Sigmoid colon (tissue), 7 donors: Measurements from ENCODE around the gene VEGFA. TPM values are rescaled to one million over a fixed set of nuclear protein-coding genes. Genes with fewer than 3 reads are reported as not detected.

Experiments used
- DNase-seq: peaks from one replicate; pipeline ENCODE4 v3.0.0-alpha.2; 2019
- H3K27ac ChIP-seq, 4 donors: fragments of 200-600 bp; sonication (generic); one replicate each; pipeline ENCODE4 v1.5.1; 2016 to 2019; ENCODE audit warnings: mild to moderate bottlenecking in 1 of 4
- H3K27me3 ChIP-seq, 3 donors: fragments of 200-600 bp; sonication (generic); one replicate each; pipeline ENCODE4 v1.5.1; 2019; ENCODE audit warnings: mild to moderate bottlenecking in 1 of 3
- H3K36me3 ChIP-seq, 4 donors: fragments of 200-600 bp; sonication (generic); one replicate each; pipeline ENCODE4 v1.5.1; 2016 to 2019
- H3K4me1 ChIP-seq, 4 donors: fragments of 200-600 bp; sonication (generic); one replicate each; pipeline ENCODE4 v1.5.1; 2017 to 2019
- H3K4me3 ChIP-seq, 4 donors: fragments of 200-600 bp; sonication (generic); one replicate each; pipeline ENCODE4 v1.5.1; 2017 to 2019; ENCODE audit warnings: mild to moderate bottlenecking in 2 of 4, moderate library complexity in 1 of 4
- H3K9me3 ChIP-seq, 4 donors: fragments of 200-600 bp in 3 of 4; sonication (generic) in 3 of 4; one replicate each; pipeline versions ENCODE4 v1.5.1 to v1.6.1; 2013 to 2019
- CTCF ChIP-seq, 4 experiments: fragments of 450-650 bp in 3 of 4; fragments of 200-600 bp in 1 of 4; IDR thresholded peaks; one replicate each; pipeline ENCODE4 v1.5.1; 2016 to 2019; ENCODE audit warnings: antibody characterized with exemption in 4 of 4, mild to moderate bottlenecking in 3 of 4, moderate library complexity in 2 of 4
- EP300 ChIP-seq, 4 donors: sonication (generic); formaldehyde crosslinking; IDR thresholded peaks; one replicate each; pipeline ENCODE4 v1.6.1; 2017; ENCODE audit warnings: antibody characterized with exemption in 4 of 4
- POLR2A ChIP-seq, 2 donors: fragments of 450-650 bp; IDR thresholded peaks; one replicate each; pipeline ENCODE4 v1.6.1; 2016; ENCODE audit warnings: antibody characterized with exemption in 2 of 2, mild to moderate bottlenecking in 2 of 2, moderate library complexity in 2 of 2
- POLR2AphosphoS5 ChIP-seq, 4 donors: sonication (generic); formaldehyde crosslinking; IDR thresholded peaks; one replicate each; pipeline ENCODE4 v1.6.1; 2017; ENCODE audit warnings: antibody characterized with exemption in 4 of 4
- WGBS, 2 donors: extraction: QIAGEN DNeasy Blood & Tissue Kit; methylation state at CpG; one replicate each; pipeline ENCODE4 v1.1.7; 2013; 5-methylcytosine and 5-hydroxymethylcytosine counted together
- intact Hi-C: fragments of 100-400 bp; cut with DNase I; formaldehyde crosslinking; loops from one replicate; pipeline ENCODE4 v1.15.1; 2023
- polyA plus RNA-seq, 3 donors: library from polyadenylated mRNA; stranded (reverse); fragments of 200-250 nt; gene quantifications; one replicate each; pipeline ENCODE4 v1.2.3, GENCODE V29; 2013
- total RNA-seq, 4 donors: library from RNA; depleted of rRNA; stranded (reverse); fragments of >200 nt; gene quantifications; one replicate each; pipeline ENCODE4 v1.1.0, GENCODE V29; 2016
- donor health status: healthy with polysubstance abuse.
- donor health status: Bipolar disorder and iron deficiency.
- donor health status: healthy.

Gene VEGFA
- total RNA-seq, result 10 to 100 TPM; 20.9 to 60.9 (median 28.5) TPM
- 100 to 1,000 TPM in 1 of 3 donors, 10 to 100 TPM in 2; 11.1 to 111 (median 34.8) TPM for polyA plus RNA-seq

DNA sequence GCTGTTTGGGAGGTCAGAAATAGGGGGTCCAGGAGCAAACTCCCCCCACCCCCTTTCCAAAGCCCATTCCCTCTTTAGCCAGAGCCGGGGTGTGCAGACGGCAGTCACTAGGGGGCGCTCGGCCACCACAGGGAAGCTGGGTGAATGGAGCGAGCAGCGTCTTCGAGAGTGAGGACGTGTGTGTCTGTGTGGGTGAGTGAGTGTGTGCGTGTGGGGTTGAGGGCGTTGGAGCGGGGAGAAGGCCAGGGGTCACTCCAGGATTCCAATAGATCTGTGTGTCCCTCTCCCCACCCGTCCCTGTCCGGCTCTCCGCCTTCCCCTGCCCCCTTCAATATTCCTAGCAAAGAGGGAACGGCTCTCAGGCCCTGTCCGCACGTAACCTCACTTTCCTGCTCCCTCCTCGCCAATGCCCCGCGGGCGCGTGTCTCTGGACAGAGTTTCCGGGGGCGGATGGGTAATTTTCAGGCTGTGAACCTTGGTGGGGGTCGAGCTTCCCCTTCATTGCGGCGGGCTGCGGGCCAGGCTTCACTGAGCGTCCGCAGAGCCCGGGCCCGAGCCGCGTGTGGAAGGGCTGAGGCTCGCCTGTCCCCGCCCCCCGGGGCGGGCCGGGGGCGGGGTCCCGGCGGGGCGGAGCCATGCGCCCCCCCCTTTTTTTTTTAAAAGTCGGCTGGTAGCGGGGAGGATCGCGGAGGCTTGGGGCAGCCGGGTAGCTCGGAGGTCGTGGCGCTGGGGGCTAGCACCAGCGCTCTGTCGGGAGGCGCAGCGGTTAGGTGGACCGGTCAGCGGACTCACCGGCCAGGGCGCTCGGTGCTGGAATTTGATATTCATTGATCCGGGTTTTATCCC is at the start of gene VEGFA:
TSS of gene VEGFA (plus strand) at position 686 of the 846 bp plus-strand sequence.
- H3K27ac ChIP-seq, result peak within 1 kb of the TSS; percentile 95 to 99 (median 98)
- peak; percentile 94 for DNase-seq
- H3K27me3 ChIP-seq, result no peaks in the 10 kb centered on the region
- 0% methylated on average over 62 of the region's 62 CpGs for WGBS, 2 donors
- H3K36me3 ChIP-seq, result no peaks in the 10 kb centered on the region
- H3K4me3 ChIP-seq, result peak within 1 kb of the TSS; percentile 55 to 88 (median 66)
- no peaks in the 10 kb centered on the region for H3K9me3 ChIP-seq
- peaks cover 0 to 41% (median 40%) of the 10 kb centered on the region in 4 donors for H3K4me1 ChIP-seq
- TF ChIP-seq EP300 (IDR thresholded peaks at IDR 0.05), result no peak
- peak; percentile 97 to 100 (median 99) for TF ChIP-seq CTCF (IDR thresholded peaks at IDR 0.05)
- peak; percentile 58 to 72 for TF ChIP-seq POLR2A (IDR thresholded peaks at IDR 0.05)
- peak; percentile 90 to 97 (median 92) for TF ChIP-seq POLR2AphosphoS5 (IDR thresholded peaks at IDR 0.05)
- intact Hi-C loops, result loop anchor here (1.0 to 5.0 kb wide), 8 partner anchors 82 to 597 kb away; partner anchors contain the start of genes MRPS18A, SLC29A1 and SRF

- TF ChIP-seq POLR2AphosphoS5 (IDR thresholded peaks at IDR 0.05) (no peak), POLR2A (IDR thresholded peaks at IDR 0.05) (no peak), CTCF (IDR thresholded peaks at IDR 0.05) (no peak), EP300 (IDR thresholded peaks at IDR 0.05) (no peak)
- Histone ChIP-seq H3K4me3 (no peak overlapping the region), H3K27ac (no peak overlapping the region), H3K4me1 (no peaks in the 10 kb centered on the region), H3K9me3 (no peaks in the 10 kb centered on the region), H3K27me3 (no peaks in the 10 kb centered on the region), H3K36me3 (no peaks in the 10 kb centered on the region)
- intact Hi-C loops, result no loop called here
- WGBS, 2 donors, result 91 to 97% methylated on average over 4 of the region's 4 CpGs
- DNase-seq, result peak; percentile 8
Observed at GRCh38 chr6:43720999-43721398, 49.0 kb upstream of the VEGFA start.

GRCh38 chr6:43722920-43723545 is 47.0 kb upstream of the VEGFA start:
- intact Hi-C loops, result no loop called here
- no peaks in the 10 kb centered on the region for H3K36me3 ChIP-seq
- H3K27me3 ChIP-seq, result no peaks in the 10 kb centered on the region
- 80 to 87% methylated on average over 10 of the region's 10 CpGs for WGBS, 2 donors
- no peak for TF ChIP-seq CTCF (IDR thresholded peaks at IDR 0.05)
- TF ChIP-seq POLR2A (IDR thresholded peaks at IDR 0.05), result no peak
- TF ChIP-seq POLR2AphosphoS5 (IDR thresholded peaks at IDR 0.05), result no peak
- TF ChIP-seq EP300 (IDR thresholded peaks at IDR 0.05), result no peak
- no peaks in the 10 kb centered on the region for H3K9me3 ChIP-seq
- no peak overlapping the region for H3K4me3 ChIP-seq
- no peak overlapping the region for H3K27ac ChIP-seq
- H3K4me1 ChIP-seq, result no peaks in the 10 kb centered on the region
- peak; percentile 14 for DNase-seq

GRCh38 chr6:43723737-43724295 is 46.2 kb upstream of the VEGFA start:
- H3K27me3 ChIP-seq, result no peaks in the 10 kb centered on the region
- intact Hi-C loops, result no loop called here
- peak; percentile 75 for DNase-seq
- H3K4me3 ChIP-seq, result no peak overlapping the region
- 29 to 49% methylated on average over 9 of the region's 9 CpGs for WGBS, 2 donors
- no peak overlapping the region for H3K27ac ChIP-seq
- TF ChIP-seq POLR2A (IDR thresholded peaks at IDR 0.05), result no peak
- peak in 3 of 4 experiments; percentile 27 to 54 (median 28) for TF ChIP-seq CTCF (IDR thresholded peaks at IDR 0.05)
- no peak for TF ChIP-seq EP300 (IDR thresholded peaks at IDR 0.05)
- H3K4me1 ChIP-seq, result no peaks in the 10 kb centered on the region
- H3K9me3 ChIP-seq, result no peaks in the 10 kb centered on the region
- no peaks in the 10 kb centered on the region for H3K36me3 ChIP-seq
